ENCODE measurements around the gene STX10.

STX10 gene

DNA sequence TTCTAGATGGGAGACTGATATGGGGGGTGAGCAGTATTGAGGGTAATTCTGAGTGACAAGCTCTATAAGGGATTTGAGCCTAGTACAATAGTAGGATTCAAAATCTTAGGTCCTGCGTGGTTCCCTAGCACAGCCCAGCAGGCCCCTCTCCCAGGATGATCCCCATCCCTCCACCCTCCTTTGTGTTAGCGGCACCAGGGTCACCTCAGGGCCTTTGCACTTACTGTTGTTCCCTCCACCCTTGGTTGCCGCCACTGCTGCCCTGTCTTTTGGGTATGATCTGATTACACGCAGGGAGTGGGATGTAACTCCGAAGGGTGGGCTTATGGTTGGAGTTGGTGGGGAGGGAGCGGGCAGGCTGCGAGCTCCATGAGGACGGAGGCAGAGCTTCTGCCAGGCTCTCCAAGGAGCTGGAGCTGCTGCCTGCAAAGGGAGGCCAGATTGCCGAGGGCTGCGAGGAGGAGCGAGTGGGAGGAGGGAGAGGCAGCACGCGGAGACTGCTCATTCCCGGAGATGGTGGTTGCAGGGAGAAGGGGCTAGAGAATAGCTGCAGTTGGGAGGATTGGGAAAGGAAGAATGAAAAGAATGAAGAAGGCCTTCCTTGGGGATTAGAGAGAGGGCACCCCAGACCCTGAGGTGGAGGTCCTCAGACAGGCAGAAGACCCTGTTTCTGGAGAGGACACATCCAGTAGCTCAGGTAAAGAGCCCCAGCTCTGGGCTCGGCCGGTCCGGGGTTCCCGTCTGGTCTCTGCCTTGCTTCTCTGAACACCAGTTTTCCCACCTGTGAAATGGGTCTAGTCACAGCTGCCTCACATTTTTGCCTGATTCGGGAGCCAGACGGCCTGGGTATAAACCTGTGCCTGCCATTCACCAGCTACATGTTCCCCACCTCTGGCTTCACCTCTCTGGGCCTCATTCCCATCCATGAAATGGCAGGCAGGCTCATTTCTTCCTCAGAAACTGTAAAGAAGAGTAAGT lies 26.9 kb downstream of the STX10 start:
- TF ChIP-seq CTCF (IDR thresholded peaks at IDR 0.05), result no peak

DNA sequence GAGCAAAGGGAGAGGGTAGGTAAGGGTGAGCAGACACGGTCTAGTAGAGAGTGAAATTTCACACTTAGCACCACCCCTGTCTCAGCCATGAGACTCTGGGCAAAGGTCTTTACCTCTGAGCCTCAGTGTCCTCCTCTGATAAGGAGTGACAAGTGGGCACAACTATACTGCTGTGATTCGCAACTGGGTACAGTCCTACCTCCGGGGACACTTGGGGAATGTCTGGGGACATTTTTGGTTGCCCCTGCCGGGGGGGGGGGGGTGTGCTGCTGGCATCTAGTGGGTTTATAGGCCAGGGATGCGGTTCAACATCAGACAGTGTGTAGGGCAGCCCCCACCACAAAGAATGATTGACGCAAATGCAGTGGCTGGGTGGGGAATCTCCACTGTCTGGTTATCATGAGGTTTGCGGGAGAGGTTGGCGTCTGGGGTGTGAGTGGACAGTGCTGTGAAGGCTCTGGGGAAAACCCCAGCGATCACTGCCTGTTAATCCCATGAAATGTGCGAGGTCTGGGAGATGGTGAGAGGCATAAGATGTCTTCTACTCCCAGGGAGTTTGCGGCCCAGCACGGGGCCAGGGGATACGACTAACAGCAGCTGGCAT lies 27.8 kb downstream of the STX10 start:
- no peak for TF ChIP-seq CTCF (IDR thresholded peaks at IDR 0.05)

- TF ChIP-seq CTCF (IDR thresholded peaks at IDR 0.05), result no peak
Observed at GRCh38 chr19:13121551-13122274, 28.5 kb downstream of the STX10 start.

DNA sequence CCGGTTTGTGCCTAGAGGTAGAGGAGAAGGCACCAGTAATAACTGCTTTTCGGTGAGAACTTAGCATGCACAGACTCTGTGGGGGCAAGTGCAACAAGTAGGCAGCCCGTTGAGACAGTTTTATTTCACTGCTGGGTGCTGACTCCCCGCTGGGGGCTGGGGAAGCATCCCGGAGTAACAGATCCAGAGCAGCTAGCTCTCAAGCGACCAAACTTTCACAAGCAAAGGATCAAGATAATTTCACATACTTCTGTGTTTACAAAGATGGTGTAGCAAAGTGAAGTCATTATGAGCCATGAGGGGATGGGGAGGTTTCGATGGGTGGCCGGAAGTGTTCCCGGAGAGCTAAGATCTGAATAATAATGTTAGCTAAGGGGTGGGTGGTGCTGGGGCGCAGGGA lies 29.4 kb downstream of the STX10 start:
- TF ChIP-seq CTCF (IDR thresholded peaks at IDR 0.05), result no peak

DNA sequence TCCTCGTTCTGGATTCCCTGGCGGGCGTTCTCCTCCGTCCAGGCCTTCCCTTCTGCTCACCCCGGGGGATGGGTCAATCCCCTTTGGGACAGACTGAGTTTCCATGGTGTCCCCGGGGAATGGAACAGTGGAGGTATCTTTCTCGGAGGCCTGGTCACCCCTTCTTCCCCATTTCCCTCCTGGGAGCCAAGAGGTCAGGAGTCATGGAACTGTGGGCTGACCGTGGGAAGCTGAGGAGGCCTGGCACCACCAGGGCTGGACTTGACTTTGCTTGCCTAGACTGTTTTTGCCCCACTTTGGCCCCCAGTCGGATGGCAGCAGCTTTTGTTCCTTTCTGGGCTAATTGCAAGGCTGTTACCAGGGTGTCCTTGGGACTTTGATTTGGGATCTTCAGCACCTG lies 30.1 kb downstream of the STX10 start:
- TF ChIP-seq CTCF (IDR thresholded peaks at IDR 0.05), result no peak

DNA sequence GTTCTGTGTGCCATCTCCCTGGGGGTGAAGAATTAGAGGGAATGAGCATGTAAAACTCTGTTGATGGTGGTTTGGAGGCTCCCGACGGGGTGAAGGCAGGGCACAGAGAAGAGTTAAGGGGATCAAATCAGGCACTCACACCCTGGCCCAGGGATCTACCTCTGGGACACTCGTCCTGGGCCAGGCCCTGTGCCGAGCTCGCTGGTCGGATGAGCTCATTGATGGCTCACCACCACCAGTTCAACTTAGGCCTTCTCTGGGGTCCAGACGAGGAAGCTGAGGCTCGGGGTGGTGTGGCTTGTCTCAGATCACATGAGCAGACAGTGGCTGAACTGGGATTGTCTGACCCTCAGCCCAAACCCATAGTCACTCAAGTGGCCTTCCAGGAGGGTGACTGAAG lies 30.5 kb downstream of the STX10 start:
- TF ChIP-seq CTCF (IDR thresholded peaks at IDR 0.05), result no peak

GRCh38 chr19:13118424-13119193 lies 31.6 kb downstream of the STX10 start:
- no peak for TF ChIP-seq CTCF (IDR thresholded peaks at IDR 0.05)

Data from LNCAP (cell line).